WTC11 (cell line): ENCODE data around the gene HMGCL. TPM values are rescaled to one million over a fixed set of nuclear protein-coding genes. Genes with fewer than 3 reads are reported as not detected.

Source experiments
- ATAC-seq: fragments of 200-7000 bp; cut with Tn5 transposase; 2 replicates; pipeline ENCODE4 v1.10.0; 2021; ENCODE audit warnings: mild to moderate bottlenecking, moderate library complexity
- CTCF ChIA-PET: fragments of 300-600 bp; sonication (Branson Sonifier 250); formaldehyde crosslinking; loops from one replicate; lab custom pipeline; 2021; ENCODE audit warnings: antibody characterized with exemption; lab: Charles Lee
- POLR2A ChIA-PET: fragments of 350-600 bp; sonication (Branson Sonifier 250); formaldehyde crosslinking; loops from one replicate; lab custom pipeline; 2021; ENCODE audit warnings: antibody characterized with exemption; lab: Charles Lee
- DNase-seq: peaks from one replicate; pipeline ENCODE4 v3.0.0; 2021; ENCODE audit warnings: low spot score
- H3K27ac Mint-ChIP-seq: 2 replicates; pipeline ENCODE4 v1.8.0; 2021; ENCODE audit warnings: mixed read lengths
- H3K27me3 Mint-ChIP-seq: 2 replicates; pipeline ENCODE4 v1.8.0; 2021; ENCODE audit warnings: low read depth, mild to moderate bottlenecking, moderate library complexity, mixed read lengths
- H3K36me3 Mint-ChIP-seq: 2 replicates; pipeline ENCODE4 v1.8.0; 2021; ENCODE audit warnings: mixed read lengths
- H3K4me1 Mint-ChIP-seq: 2 replicates; pipeline ENCODE4 v1.8.0; 2022; ENCODE audit warnings: mixed read lengths
- H3K4me3 Mint-ChIP-seq: 2 replicates; pipeline ENCODE4 v1.8.0; 2021; ENCODE audit warnings: mild to moderate bottlenecking, moderate library complexity, mixed read lengths
- H3K9me3 Mint-ChIP-seq: 2 replicates; pipeline ENCODE4 v1.8.0; 2021; ENCODE audit warnings: mixed read lengths
- ATF3 ChIP-seq: sonication (generic); formaldehyde crosslinking; conservative IDR thresholded peaks from 2 replicates; pipeline ENCODE4 v1.8.1; 2022; ENCODE audit warnings: mild to moderate bottlenecking, missing genetic modification reagents
- CBFB ChIP-seq: sonication (generic); formaldehyde crosslinking; IDR thresholded peaks from 2 replicates; pipeline ENCODE4 v1.8.1; 2022; ENCODE audit warnings: mild to moderate bottlenecking, low read depth, missing genetic modification reagents
- ETV6 ChIP-seq: sonication (generic); formaldehyde crosslinking; IDR thresholded peaks from 2 replicates; pipeline ENCODE4 v1.8.1; 2022; ENCODE audit warnings: mild to moderate bottlenecking, missing genetic modification reagents
- FOXJ3 ChIP-seq: sonication (generic); formaldehyde crosslinking; IDR thresholded peaks from 2 replicates; pipeline ENCODE4 v1.9.0; 2021; ENCODE audit warnings: missing genetic modification reagents, mild to moderate bottlenecking, borderline replicate concordance
- NFATC4 ChIP-seq: fragments of 250-450 bp; sonication (Bioruptor Pico); IDR thresholded peaks from 2 replicates; pipeline ENCODE4 v1.9.0; 2021; ENCODE audit warnings: mild to moderate bottlenecking
- NFYB ChIP-seq: sonication (generic); formaldehyde crosslinking; conservative IDR thresholded peaks from 2 replicates; pipeline ENCODE4 v1.8.0; 2022; ENCODE audit warnings: low read depth, missing genetic modification reagents
- SMAD4 ChIP-seq: sonication (generic); formaldehyde crosslinking; IDR thresholded peaks from 2 replicates; pipeline ENCODE4 v1.8.0; 2022; ENCODE audit warnings: mild to moderate bottlenecking, missing genetic modification reagents
- TCF7 ChIP-seq: sonication (generic); formaldehyde crosslinking; IDR thresholded peaks from 2 replicates; pipeline ENCODE4 v1.8.0; 2022; ENCODE audit warnings: mild to moderate bottlenecking, low read depth, missing genetic modification reagents, moderate library complexity
- ZNF138 ChIP-seq: sonication (generic); formaldehyde crosslinking; conservative IDR thresholded peaks from 2 replicates; pipeline ENCODE4 v1.8.1; 2022; ENCODE audit warnings: mild to moderate bottlenecking, moderate library complexity, missing genetic modification reagents
- ZNF263 ChIP-seq: sonication (generic); formaldehyde crosslinking; IDR thresholded peaks from 2 replicates; pipeline ENCODE4 v1.8.1; 2022; ENCODE audit warnings: low read depth, mild to moderate bottlenecking, moderate library complexity, missing genetic modification reagents
- ZNF425 ChIP-seq: fragments of 250-450 bp; sonication (Bioruptor Pico); conservative IDR thresholded peaks from 2 replicates; pipeline ENCODE4 v1.9.0; 2021; ENCODE audit warnings: mild to moderate bottlenecking
- ZNF512 ChIP-seq: sonication (generic); formaldehyde crosslinking; IDR thresholded peaks from 2 replicates; pipeline ENCODE4 v1.8.1; 2022; ENCODE audit warnings: missing genetic modification reagents, borderline replicate concordance
- total RNA-seq: library from RNA; stranded (reverse); gene quantifications from 3 replicates; pipeline ENCODE4 v1.2.3, GENCODE V29; 2021
- TF ChIP-seq, protein P1 (sequence below): fragments of 250-450 bp; sonication (Bioruptor Pico); IDR thresholded peaks from 2 replicates; pipeline ENCODE4 v1.9.0; 2021; ENCODE audit warnings: moderate library complexity, mild to moderate bottlenecking, inconsistent platforms, borderline replicate concordance
- TF ChIP-seq, protein P2 (sequence below): sonication (generic); formaldehyde crosslinking; IDR thresholded peaks from 2 replicates; pipeline ENCODE4 v1.8.0; 2022; ENCODE audit warnings: mild to moderate bottlenecking, missing genetic modification reagents
- TF ChIP-seq, protein P3 (sequence below): sonication (generic); formaldehyde crosslinking; IDR thresholded peaks from 2 replicates; pipeline ENCODE4 v1.8.0; 2022; ENCODE audit warnings: mild to moderate bottlenecking, missing genetic modification reagents

The HMGCL gene
- total RNA-seq, 1 experiment from 2014 or later, result 22.7 TPM

DNA sequence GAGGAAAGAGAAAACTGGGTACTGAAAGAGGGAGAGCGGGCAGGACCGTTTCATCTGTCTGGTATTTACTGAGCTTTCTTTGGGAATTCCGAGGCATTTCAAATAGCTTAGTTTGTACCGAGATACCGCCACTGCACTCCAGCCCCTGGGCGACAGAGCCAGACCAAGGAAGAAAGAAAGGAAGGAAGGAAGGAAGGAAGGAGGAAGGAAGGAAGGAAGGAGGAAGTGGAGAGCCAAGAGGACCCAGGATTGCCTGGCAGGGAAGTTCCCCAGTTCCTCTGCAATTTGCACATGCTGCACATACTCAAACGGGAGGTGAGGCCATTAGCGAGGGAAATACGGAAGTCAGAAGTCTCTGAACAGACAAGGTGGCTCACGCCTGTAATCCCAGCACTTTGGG is 43.8 kb upstream of the HMGCL start:
- no peak overlapping the region for H3K4me3 Mint-ChIP-seq
- H3K27ac Mint-ChIP-seq, result no peak overlapping the region
- POLR2A ChIA-PET, result interaction anchor here (0.7 kb wide), 1 partner anchor 168 kb away, joined by 9 read pairs; no protein-coding TSS in a partner anchor
- no peaks in the 10 kb centered on the region for H3K9me3 Mint-ChIP-seq
- ATAC-seq (no peak), DNase-seq (no peak)
- TF ChIP-seq CBFB (no peak), FOXJ3 (CRISPR knock-in tag) (no peak), ZNF263 (CRISPR knock-in tag) (no peak), TCF7 (CRISPR knock-in tag) (no peak), NFATC4 (CRISPR knock-in tag) (no peak), ETV6 (CRISPR knock-in tag) (no peak), ZNF512 (CRISPR knock-in tag) (no peak), ATF3 (CRISPR knock-in tag) (no peak), ZNF138 (no peak), SMAD4 (CRISPR knock-in tag) (no peak), ZNF425 (CRISPR knock-in tag) (no peak)
- TF ChIP-seq, protein P1, sequence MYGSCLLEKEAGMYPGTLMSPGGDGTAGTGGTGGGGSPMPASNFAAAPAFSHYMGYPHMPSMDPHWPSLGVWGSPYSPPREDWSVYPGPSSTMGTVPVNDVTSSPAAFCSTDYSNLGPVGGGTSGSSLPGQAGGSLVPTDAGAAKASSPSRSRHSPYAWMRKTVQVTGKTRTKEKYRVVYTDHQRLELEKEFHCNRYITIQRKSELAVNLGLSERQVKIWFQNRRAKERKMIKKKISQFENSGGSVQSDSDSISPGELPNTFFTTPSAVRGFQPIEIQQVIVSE (CRISPR knock-in tag), result no peak
- peaks cover 51% of the 10 kb centered on the region for H3K27me3 Mint-ChIP-seq
- peaks cover 3% of the 10 kb centered on the region; the same call in 1 of the 2 replicates for H3K36me3 Mint-ChIP-seq
- CTCF ChIA-PET, result interaction anchor here (1.4 to 4.0 kb wide), 3 partner anchors 18 to 68 kb away, joined by 3 to 47 read pairs (median 3); partner anchors contain the start of gene GALE
- peaks cover 14% of the 10 kb centered on the region for H3K4me1 Mint-ChIP-seq

- CTCF ChIA-PET, result interaction anchor here (1.4 to 4.0 kb wide), 4 partner anchors 19 to 97 kb away, joined by 3 to 47 read pairs (median 3); partner anchors contain the start of gene GALE
- TF ChIP-seq, protein P2, sequence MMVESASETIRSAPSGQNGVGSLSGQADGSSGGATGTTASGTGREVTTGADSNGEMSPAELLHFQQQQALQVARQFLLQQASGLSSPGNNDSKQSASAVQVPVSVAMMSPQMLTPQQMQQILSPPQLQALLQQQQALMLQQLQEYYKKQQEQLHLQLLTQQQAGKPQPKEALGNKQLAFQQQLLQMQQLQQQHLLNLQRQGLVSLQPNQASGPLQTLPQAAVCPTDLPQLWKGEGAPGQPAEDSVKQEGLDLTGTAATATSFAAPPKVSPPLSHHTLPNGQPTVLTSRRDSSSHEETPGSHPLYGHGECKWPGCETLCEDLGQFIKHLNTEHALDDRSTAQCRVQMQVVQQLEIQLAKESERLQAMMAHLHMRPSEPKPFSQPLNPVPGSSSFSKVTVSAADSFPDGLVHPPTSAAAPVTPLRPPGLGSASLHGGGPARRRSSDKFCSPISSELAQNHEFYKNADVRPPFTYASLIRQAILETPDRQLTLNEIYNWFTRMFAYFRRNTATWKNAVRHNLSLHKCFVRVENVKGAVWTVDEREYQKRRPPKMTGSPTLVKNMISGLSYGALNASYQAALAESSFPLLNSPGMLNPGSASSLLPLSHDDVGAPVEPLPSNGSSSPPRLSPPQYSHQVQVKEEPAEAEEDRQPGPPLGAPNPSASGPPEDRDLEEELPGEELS (CRISPR knock-in tag), result no peak
Measured at GRCh38 chr1:23868557-23869016, 43.4 kb upstream of the HMGCL start.

DNA sequence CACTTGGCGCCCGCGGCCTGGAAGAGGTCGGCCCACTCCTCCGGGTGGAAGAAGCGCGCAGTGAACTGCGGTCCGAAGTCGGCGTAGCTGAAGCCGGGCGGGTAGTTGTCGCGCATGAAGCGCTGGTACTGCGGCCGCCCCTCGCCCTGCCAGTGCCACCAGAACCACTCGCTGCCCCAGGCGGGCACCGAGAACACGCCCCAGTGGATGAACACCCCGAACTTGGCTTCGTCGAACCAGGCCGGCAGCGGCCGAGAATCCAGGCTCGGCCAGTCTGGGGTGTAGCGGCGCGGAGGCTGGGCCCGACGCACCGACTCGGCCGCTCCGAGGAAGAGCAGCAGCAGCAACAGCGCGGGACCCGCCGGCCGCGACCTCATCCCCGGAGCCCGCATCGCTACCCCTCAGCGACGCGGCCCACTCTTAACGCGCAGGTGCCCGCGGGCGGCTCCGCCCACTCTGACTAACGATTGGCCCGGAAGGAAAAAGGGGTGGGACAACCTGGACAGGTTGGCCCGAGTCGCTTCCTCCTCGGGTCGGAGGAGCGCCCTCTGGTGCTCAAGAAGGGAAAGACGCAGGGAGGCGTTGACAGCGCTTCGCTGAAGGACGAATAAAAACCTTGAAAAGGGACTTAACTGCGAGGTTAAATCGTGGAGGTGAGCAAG is 42.8 kb upstream of the HMGCL start, which contains the start of gene FUCA1:
Gene FUCA1 (minus strand): TSS at position 396 of the 662 bp plus-strand sequence. CDS start 4 bp downstream, at position 392.
- ChIA-PET CTCF (interaction anchor here (1.4 to 4.0 kb wide), 4 partner anchors 19 to 96 kb away, joined by 3 to 47 read pairs (median 3); partner anchors contain the start of gene GALE), POLR2A (no interaction called here)
- peak; percentile 99 for ATAC-seq
- peaks cover 50% of the 10 kb centered on the region for H3K27me3 Mint-ChIP-seq
- H3K27ac Mint-ChIP-seq, result no peak within 1 kb of the TSS
- DNase-seq, result peak; percentile 98
- peaks cover 3% of the 10 kb centered on the region; the same call in 1 of the 2 replicates for H3K36me3 Mint-ChIP-seq
- no peaks in the 10 kb centered on the region for H3K9me3 Mint-ChIP-seq
- peak within 1 kb of the TSS; percentile 71 for H3K4me3 Mint-ChIP-seq
- peaks cover 14% of the 10 kb centered on the region for H3K4me1 Mint-ChIP-seq
- TF ChIP-seq, protein P3, sequence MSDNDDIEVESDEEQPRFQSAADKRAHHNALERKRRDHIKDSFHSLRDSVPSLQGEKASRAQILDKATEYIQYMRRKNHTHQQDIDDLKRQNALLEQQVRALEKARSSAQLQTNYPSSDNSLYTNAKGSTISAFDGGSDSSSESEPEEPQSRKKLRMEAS (CRISPR knock-in tag), result peak; percentile 72
- TF ChIP-seq NFYB (CRISPR knock-in tag) (no peak; the same call in 1 of the 2 replicates), ZNF425 (CRISPR knock-in tag) (no peak)
- TF ChIP-seq, protein P2 (CRISPR knock-in tag), result no peak

More at GRCh38 chr1:23868557-23869016, 43.4 kb upstream of the HMGCL start:
- peak overlapping the region; percentile 71 for H3K4me3 Mint-ChIP-seq
- POLR2A ChIA-PET, result no interaction called here
- H3K9me3 Mint-ChIP-seq, result no peaks in the 10 kb centered on the region
- peaks cover 14% of the 10 kb centered on the region for H3K4me1 Mint-ChIP-seq
- H3K36me3 Mint-ChIP-seq, result peaks cover 3% of the 10 kb centered on the region; the same call in 1 of the 2 replicates
- peaks cover 50% of the 10 kb centered on the region for H3K27me3 Mint-ChIP-seq
- DNase-seq (no peak), ATAC-seq (peak; percentile 5)
- H3K27ac Mint-ChIP-seq, result no peak overlapping the region
